RCC 7860 (cell line): Measurements from ENCODE around the gene VPS51.
A peak's percentile ranks its signal among the peaks of the same experiment; 100 is the strongest.

Experiments
- DNase-seq: peaks from one replicate; pipeline ENCODE4 v3.0.0-alpha.2; 2015; ENCODE audit warnings: low spot score
- FAIRE-seq: peaks from 2 replicates; lab custom pipeline; 2012; peaks lifted over from hg19 to GRCh38; lab: Jason Lieb, UNC

VPS51 gene

DNA sequence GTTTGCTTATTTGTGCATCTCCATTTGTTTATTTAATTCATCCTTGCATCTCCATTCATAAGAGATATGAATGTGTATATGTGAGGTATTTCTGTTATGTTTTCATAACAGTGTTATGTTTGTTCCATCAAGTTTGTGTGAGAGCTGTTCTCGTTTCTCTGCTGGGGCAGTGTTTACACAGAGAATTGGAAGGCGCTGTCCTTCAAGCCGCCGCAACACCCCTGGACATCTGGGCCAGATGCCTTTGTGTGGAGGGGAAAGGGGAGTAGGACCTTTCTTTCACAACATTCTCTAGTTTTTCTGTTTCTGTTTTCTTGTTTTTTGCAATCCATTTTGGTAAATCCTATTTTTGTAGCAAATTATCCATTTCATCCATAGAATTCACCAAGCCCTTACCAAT, 8.6 kb downstream of the VPS51 start:
- FAIRE-seq (no peak), DNase-seq (no peak)

GRCh38 chr11:65107078-65107477, 11.1 kb downstream of the VPS51 start:
- FAIRE-seq, result no peak
- no peak for DNase-seq

- DNase-seq (no peak), FAIRE-seq (no peak)
Measured at GRCh38 chr11:65107751-65108468, 11.9 kb downstream of the VPS51 start.

DNA sequence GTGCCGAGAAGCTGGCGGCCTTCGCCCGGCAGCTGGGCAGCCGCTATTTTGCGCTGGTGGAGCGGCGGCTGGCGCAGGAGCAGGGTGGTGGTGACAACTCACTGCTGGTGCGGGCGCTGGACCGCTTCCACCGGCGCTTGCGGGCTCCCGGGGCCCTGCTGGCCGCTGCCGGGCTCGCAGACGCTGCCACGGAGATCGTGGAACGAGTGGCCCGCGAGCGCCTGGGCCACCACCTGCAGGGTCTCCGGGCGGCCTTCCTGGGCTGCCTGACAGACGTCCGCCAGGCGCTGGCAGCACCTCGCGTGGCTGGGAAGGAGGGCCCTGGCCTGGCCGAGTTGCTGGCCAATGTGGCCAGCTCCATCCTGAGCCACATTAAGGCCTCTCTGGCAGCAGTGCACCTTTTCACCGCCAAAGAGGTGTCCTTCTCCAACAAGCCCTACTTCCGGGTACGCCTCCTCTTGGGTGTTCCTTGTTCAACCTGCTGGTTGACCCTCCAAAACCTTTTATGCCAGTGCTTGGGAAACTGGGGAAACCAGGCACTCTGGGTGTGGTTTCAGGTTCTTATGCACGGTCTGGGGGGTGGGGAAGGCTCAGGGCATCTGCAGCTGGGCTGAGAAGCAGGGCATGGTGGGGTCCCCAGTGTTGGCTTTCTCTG, 12.6 kb downstream of the VPS51 start:
- no peak for DNase-seq
- no peak for FAIRE-seq

DNA sequence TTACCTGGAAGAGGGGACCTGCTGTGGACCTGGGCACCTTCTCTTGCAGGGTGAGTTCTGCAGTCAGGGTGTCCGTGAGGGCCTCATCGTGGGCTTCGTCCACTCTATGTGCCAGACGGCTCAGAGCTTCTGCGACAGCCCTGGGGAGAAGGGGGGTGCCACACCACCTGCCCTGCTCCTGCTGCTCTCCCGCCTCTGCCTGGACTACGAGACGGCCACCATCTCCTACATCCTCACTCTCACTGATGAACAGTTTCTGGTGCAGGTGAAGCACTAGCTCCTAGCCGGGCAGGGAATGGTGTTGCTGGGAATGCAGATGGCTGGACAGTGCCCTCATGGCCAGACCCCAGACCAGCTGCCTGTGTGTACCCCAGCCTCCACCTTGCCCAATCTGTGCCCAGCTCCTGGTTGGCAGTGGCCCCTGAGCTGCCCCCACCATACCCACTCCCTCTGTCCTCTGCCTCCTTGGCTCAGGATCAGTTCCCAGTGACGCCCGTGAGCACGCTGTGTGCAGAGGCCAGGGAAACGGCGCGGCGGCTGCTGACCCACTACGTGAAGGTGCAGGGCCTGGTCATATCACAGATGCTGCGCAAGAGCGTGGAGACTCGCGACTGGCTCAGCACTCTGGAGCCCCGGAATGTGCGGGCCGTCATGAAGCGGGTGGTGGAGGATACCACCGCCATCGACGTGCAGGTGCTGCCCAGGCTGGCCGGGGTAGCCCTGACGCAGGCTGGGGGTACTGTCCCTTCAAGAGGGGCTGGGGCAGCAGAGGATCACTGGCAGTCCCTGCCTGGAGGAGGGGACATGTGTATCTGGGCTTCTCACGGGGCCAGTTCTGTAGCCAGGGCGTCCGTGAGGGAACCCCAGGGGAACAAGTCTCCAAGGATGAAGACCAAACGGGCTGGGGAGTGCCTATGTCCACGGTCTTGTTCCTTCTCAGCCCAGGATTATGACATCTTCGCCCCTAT, 13.5 kb downstream of the VPS51 start:
- FAIRE-seq, result no peak

DNA sequence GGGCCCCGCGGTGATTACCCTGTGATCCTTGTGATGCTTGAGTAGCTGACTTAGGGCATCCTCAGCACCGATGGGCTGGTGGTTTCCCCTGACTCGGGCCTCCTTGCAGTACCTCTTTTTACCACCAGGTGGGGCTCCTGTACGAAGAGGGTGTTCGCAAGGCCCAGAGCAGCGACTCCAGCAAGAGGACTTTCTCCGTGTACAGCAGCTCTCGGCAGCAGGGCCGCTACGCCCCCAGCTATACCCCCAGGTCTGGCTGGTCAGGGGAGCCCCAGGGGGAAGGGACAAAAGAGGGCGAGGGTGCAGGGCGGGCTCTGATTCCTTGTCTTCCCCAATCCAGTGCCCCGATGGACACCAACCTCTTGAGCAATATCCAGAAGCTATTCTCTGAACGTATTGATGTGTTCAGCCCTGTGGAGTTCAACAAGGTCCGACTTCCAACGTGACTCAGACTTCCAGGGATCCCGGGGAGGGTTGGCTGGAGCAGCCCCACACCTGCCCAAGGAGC, 14.4 kb downstream of the VPS51 start:
- DNase-seq (peak; percentile 57), FAIRE-seq (peak; percentile 10)

More for the DNA sequence above, 13.5 kb downstream of the VPS51 start:
- DNase-seq, result no peak

- FAIRE-seq (no peak), DNase-seq (no peak)
Measured at GRCh38 chr11:65111159-65111743, 15.2 kb downstream of the VPS51 start.

DNA sequence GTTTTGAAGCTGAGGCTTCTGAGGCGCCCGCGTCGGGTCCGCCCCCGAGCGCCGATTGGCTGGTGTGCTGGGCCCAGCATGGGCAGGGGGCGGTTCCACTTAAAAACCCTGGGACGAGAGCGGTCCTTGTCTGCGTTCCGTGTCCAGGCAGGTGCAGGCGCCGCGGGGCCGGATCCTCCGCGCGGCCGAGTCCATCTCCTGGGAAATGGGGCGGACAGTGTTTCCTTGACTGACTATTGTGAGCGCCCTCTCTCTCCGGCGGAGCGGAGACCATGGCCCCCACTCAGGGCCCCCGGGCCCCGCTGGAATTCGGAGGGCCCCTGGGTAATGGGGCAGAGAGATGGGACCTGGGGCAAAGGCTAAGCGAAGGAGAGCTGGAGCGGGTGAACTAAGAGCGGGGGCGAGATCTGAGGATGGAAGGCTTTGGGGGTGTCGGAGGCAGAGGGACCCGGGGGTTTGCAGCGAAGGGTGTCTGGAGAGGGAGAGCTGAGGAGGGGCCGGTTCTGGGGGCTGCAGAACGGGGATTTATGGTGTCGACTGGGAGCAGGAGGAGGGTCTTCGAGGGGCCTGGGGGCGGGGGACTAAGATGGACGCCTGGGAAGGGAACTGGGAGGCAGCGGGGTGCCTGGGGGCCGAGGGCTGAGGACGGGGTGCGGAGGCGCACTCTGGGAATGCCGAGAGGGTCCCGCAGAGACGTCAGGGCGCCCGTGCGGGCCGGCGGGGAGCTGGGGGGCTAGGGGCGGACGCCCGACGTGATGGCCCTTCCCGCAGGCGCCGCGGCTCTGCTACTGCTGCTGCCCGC, 15.9 kb downstream of the VPS51 start, which contains the start of gene TM7SF2:
Gene TM7SF2, plus strand, starts transcription at position 129 of the 802 bp plus-strand sequence. Its CDS starts 144 bp downstream, at position 273.
- DNase-seq, result peak; percentile 45
- FAIRE-seq, result no peak

GRCh38 chr11:65112546-65113360, 16.7 kb downstream of the VPS51 start:
- DNase-seq (no peak), FAIRE-seq (no peak)

GRCh38 chr11:65113361-65113756, 17.3 kb downstream of the VPS51 start:
- no peak for FAIRE-seq

DNA sequence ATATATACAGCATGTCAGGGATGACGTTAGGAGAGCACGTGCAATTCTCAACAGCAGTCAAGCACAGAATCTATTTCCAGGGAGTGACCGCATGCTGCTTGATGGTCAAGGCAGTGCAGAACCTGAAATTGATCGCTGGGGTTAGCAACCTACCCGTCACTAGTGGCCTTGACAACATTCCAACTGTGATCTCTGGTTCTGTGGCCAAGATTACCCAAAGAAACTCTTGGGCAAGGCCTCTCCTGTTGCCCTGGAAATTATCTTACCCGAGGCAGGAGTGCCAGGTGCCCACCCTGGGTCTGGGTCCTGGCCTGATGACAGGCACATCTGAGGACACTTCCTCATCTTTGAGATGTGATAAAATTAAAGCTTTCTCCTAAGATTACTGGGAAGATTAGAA, 17.8 kb downstream of the VPS51 start:
- no peak for DNase-seq
- FAIRE-seq, result no peak

More at GRCh38 chr11:65113361-65113756, 17.3 kb downstream of the VPS51 start:
- no peak for DNase-seq

GRCh38 chr11:65114538-65115171, 18.6 kb downstream of the VPS51 start:
- FAIRE-seq, result no peak
- DNase-seq, result no peak

GRCh38 chr11:65115361-65116082, 19.5 kb downstream of the VPS51 start:
- DNase-seq (no peak), FAIRE-seq (no peak)

DNA sequence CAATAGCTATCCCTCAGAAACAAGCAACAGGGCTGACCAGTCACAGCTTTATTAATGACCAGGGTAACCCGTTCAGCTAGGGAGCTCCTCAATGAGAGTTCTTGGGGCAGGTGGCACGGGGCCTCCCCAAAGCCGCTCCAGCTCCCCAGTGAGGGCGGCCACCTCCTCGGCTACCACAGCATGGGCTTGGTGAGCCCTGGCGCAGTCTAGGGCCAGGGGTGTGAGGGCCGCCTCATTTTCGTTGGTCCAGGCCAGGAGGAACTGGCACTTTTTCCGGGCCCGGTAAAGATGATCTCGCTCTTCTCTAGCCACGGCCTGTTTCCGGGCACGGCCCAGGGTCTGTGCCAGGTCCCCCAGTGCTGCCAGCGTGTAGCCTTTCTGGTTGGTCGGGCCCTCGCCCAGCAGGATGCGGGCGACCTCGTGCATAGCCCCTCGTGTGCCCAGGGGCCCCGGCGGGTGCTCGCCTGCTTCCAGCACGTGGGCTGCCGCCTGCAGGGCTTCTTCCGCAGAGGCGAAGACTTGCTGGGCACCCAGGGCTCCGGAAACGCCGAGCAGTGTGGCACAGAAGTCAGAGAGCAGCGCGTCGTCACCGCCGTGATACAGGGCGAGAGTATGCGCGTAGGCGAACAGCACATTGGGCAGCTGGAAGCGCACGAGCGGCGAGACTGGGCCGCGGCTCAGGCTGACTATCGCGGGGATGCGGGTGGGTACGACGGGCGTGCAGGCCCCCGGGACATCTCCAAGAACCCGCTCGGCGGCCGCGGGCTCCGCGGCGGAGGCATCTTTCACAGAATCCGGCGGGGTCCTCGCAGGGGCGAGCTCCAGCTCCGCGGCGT, 20.6 kb downstream of the VPS51 start:
- FAIRE-seq (no peak), DNase-seq (no peak)

- DNase-seq (peak; percentile 93), FAIRE-seq (peak; percentile 92)
Measured at GRCh38 chr11:65117206-65118096, 21.4 kb downstream of the VPS51 start, which contains the start of gene ZNHIT2. ZNHIT2 (minus strand) TSS chr11:65117701; CDS start chr11:65117653, 48 bp downstream.
